Panc1 (cell line): ENCODE results near the gene CROCC2. TPM values are rescaled to one million over a fixed set of nuclear protein-coding genes. Genes with fewer than 3 reads are reported as not detected.

ENCODE experiments used
- ATAC-seq: fragments of 200-7000 bp; cut with Tn5 transposase; 2 replicates; pipeline ENCODE4 v1.9.1; 2020; ENCODE audit warnings: mild to moderate bottlenecking, moderate library complexity
- BruUV-seq: library from RNA; stranded (reverse); fragments of 400-500 nt; replicated peaks from 2 replicates; lab custom pipeline; 2021; lab: Mats Ljungman, UMichigan
- CTCF ChIA-PET: fragments of 300-600 bp; sonication (Branson Sonifier 250); formaldehyde crosslinking; loops from one replicate; lab custom pipeline; 2022; ENCODE audit warnings: antibody characterized with exemption; lab: Charles Lee
- POLR2A ChIA-PET: fragments of 300-600 bp; sonication (Branson Sonifier 250); formaldehyde crosslinking; loops from one replicate; lab custom pipeline; 2022; ENCODE audit warnings: antibody characterized with exemption; lab: Charles Lee
- DNase-seq: peaks from one replicate; pipeline ENCODE4 v3.0.0-alpha.2; 2010; ENCODE audit warnings: low read depth, low spot score
- H3K27ac ChIP-seq: 2 replicates; pipeline ENCODE4 v1.5.1; 2011; ENCODE audit warnings: mild to moderate bottlenecking, low read length, inconsistent platforms
- H3K27me3 ChIP-seq: fragments of 200-500 bp; sonication (Bioruptor generic); 2 replicates; pipeline ENCODE4 v1.6.0; 2014; ENCODE audit warnings: low read length, inconsistent platforms; ENCODE audit not compliant: control insufficient read depth, insufficient read depth
- H3K36me3 ChIP-seq: fragments of 200-500 bp; sonication (Bioruptor generic); 2 replicates; pipeline ENCODE4 v1.5.1; 2014; ENCODE audit warnings: inconsistent platforms, mild to moderate bottlenecking, low read length, moderate library complexity; ENCODE audit not compliant: control insufficient read depth, insufficient read depth
- H3K4me1 ChIP-seq: 2 replicates; pipeline ENCODE4 v1.5.1; 2011; ENCODE audit warnings: inconsistent platforms, mild to moderate bottlenecking, low read length, moderate library complexity; ENCODE audit not compliant: control insufficient read depth, insufficient read depth
- H3K4me3 ChIP-seq, 2 experiments: 2 replicates each; pipeline ENCODE4 v1.5.1; 2011 to 2012; ENCODE audit warnings: low read depth in 2 of 2, low read length in 2 of 2, mild to moderate bottlenecking in 2 of 2, inconsistent platforms in 1 of 2, moderate library complexity in 1 of 2
- H3K9me3 ChIP-seq: fragments of 200-500 bp; sonication (Bioruptor generic); 2 replicates; pipeline ENCODE4 v1.5.1; 2014; ENCODE audit warnings: low read depth, mild to moderate bottlenecking, inconsistent platforms, low read length, moderate library complexity; ENCODE audit not compliant: control insufficient read depth, insufficient read depth
- POLR2AphosphoS5 ChIP-seq: IDR thresholded peaks from 2 replicates; pipeline ENCODE4 v1.6.1; 2012; ENCODE audit warnings: mild to moderate bottlenecking, low read depth, low read length, moderate library complexity
- REST ChIP-seq, 2 experiments: IDR thresholded peaks; 2 replicates each; pipeline ENCODE4 v1.6.1; 2011 to 2012; ENCODE audit warnings: low read depth in 2 of 2, control low read depth in 1 of 2, low read length in 1 of 2, mild to moderate bottlenecking in 1 of 2, moderate library complexity in 1 of 2; ENCODE audit not compliant: insufficient read depth in 1 of 2
- SIN3A ChIP-seq: IDR thresholded peaks from 2 replicates; pipeline ENCODE4 v1.6.1; 2012; ENCODE audit warnings: low read depth, mild to moderate bottlenecking, low read length, moderate library complexity, borderline replicate concordance; ENCODE audit not compliant: insufficient read depth
- TCF7L2 ChIP-seq: IDR thresholded peaks from 2 replicates; pipeline ENCODE4 v1.6.1; 2011; ENCODE audit warnings: mild to moderate bottlenecking, low read depth, low read length, inconsistent platforms
- in situ Hi-C: cut with HindIII; loops from 2 replicates; pipeline ENCODE4 v1.10.0; 2016; ENCODE audit warnings: low sequenced_read_pairs, low pct_unique_long_range_greater_than_20kb
- intact Hi-C: fragments of 100-400 bp; cut with micrococcal nuclease; formaldehyde crosslinking; loops from one replicate; pipeline ENCODE4 v1.10.0; 2022; ENCODE audit not compliant: unreplicated experiment
- total RNA-seq: library from RNA; stranded (reverse); gene quantifications from one replicate; pipeline ENCODE4 v1.2.1, GENCODE V29; 2021; ENCODE audit not compliant: unreplicated experiment
- TF ChIP-seq, protein P1 (sequence below): fragments of 450-650 bp; IDR thresholded peaks from 2 replicates; pipeline ENCODE4 v1.5.1; 2017; ENCODE audit warnings: mild to moderate bottlenecking

CROCC2 gene
- total RNA-seq, 1 experiment from 2014 or later = 0.23 TPM

DNA sequence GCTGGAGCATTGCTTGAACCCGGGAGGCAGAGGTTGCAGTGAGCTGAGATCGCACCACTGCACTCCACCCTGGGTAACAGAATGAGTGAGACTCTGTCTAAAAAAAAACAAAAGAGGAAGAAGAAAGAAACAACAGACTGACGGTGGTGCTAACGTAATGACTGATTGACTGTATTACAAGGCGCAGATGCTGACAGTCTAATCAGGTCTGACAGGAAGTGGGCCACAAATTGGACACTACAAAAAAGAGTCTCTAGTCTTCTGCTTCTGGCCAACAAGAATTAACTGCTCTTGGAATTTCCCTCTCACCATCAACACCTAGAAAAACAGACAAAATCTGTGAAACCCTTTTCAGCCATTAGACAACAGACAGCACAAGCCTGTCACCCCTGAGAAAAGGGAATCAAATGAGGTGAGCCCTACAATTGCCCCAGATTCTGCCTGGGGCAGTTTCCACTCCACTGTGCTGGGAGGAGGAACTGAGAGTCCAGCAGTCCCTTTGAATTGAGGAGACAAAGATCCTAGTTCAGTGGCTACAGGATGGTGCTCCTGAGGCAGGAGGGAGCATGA, 135.5 kb downstream of the CROCC2 start:
- in situ Hi-C loops = no loop called here
- Histone ChIP-seq H3K36me3 (no peaks in the 10 kb centered on the region), H3K27ac (no peak overlapping the region), H3K4me3 (no peak overlapping the region), H3K27me3 (no peaks in the 10 kb centered on the region), H3K9me3 (no peaks in the 10 kb centered on the region), H3K4me1 (no peaks in the 10 kb centered on the region)
- CTCF ChIA-PET = no interaction called here
- intact Hi-C loops = no loop called here
- BruUV-seq = no TSS peak
- no peak for DNase-seq
- POLR2A ChIA-PET = no interaction called here
- TF ChIP-seq, protein P1, sequence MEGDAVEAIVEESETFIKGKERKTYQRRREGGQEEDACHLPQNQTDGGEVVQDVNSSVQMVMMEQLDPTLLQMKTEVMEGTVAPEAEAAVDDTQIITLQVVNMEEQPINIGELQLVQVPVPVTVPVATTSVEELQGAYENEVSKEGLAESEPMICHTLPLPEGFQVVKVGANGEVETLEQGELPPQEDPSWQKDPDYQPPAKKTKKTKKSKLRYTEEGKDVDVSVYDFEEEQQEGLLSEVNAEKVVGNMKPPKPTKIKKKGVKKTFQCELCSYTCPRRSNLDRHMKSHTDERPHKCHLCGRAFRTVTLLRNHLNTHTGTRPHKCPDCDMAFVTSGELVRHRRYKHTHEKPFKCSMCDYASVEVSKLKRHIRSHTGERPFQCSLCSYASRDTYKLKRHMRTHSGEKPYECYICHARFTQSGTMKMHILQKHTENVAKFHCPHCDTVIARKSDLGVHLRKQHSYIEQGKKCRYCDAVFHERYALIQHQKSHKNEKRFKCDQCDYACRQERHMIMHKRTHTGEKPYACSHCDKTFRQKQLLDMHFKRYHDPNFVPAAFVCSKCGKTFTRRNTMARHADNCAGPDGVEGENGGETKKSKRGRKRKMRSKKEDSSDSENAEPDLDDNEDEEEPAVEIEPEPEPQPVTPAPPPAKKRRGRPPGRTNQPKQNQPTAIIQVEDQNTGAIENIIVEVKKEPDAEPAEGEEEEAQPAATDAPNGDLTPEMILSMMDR = no peak
- no peak for TF ChIP-seq POLR2AphosphoS5
- no peak for TF ChIP-seq SIN3A
- TF ChIP-seq REST (IDR thresholded peaks at IDR 0.05; ENCODE audit: insufficient read depth in 1 of 2, low read depth in 2 of 2, low read length in 1 of 2) = no peak
- no peak for TF ChIP-seq TCF7L2
- 0 out of 2 replicates have a peak, but pooled peaks have one; percentile 30 for ATAC-seq

Other genes with a start within 250 kb of the CROCC2 start
- not detected for gene AQP12B, start 223.5 kb upstream of the CROCC2 start, total RNA-seq
- not detected for gene AQP12A, start 214.5 kb upstream of the CROCC2 start, total RNA-seq
- gene KIF1A, start 86.1 kb upstream of the CROCC2 start, total RNA-seq = 132 TPM
- gene AGXT, start 37.5 kb upstream of the CROCC2 start, total RNA-seq = 0.36 TPM
- gene MAB21L4, start 10.2 kb upstream of the CROCC2 start, total RNA-seq = 0.21 TPM
- 11.0 TPM for gene SNED1, start 92.3 kb downstream of the CROCC2 start, total RNA-seq
- 28.9 TPM for gene MTERF4, start 196.0 kb downstream of the CROCC2 start, total RNA-seq
- gene PASK, start 243.1 kb downstream of the CROCC2 start, total RNA-seq = 51.6 TPM
- gene PPP1R7, start 244.1 kb downstream of the CROCC2 start, total RNA-seq = 64.2 TPM